Adipocyte (in vitro differentiated cells): Measurements from ENCODE around the gene RAB44.
"Not testable (repeated sequence)": the region's sequence is repeated elsewhere in the genome, so short reads cannot be mapped to it uniquely, and the experiment has no call there.

Experiments
- DNase-seq: peaks from one replicate; pipeline ENCODE4 v3.0.0-alpha.2; 2015; ENCODE audit warnings: low read depth
- H3K27me3 ChIP-seq: replicated peaks from 2 replicates; pipeline ENCODE4 v1.7.0; 2013; ENCODE audit warnings: mild to moderate bottlenecking, low read length, moderate library complexity; ENCODE audit not compliant: control insufficient read depth, insufficient read depth
- H3K36me3 ChIP-seq: 2 replicates; pipeline ENCODE4 v1.7.0; 2013; ENCODE audit warnings: low read length, mild to moderate bottlenecking, moderate library complexity; ENCODE audit not compliant: control insufficient read depth, insufficient read depth, severe bottlenecking
- H3K4me1 ChIP-seq: 2 replicates; pipeline ENCODE4 v1.7.0; 2013; ENCODE audit warnings: mild to moderate bottlenecking, low read length, moderate library complexity; ENCODE audit not compliant: control insufficient read depth, insufficient read depth
- H3K4me3 ChIP-seq: 2 replicates; pipeline ENCODE4 v1.7.0; 2013; ENCODE audit warnings: mild to moderate bottlenecking, low read length, moderate library complexity
- H3K9ac ChIP-seq: 2 replicates; pipeline ENCODE4 v1.7.0; 2013; ENCODE audit warnings: mild to moderate bottlenecking, low read length, moderate library complexity
- H3K9me3 ChIP-seq: 2 replicates; pipeline ENCODE4 v1.7.0; 2013; ENCODE audit warnings: mild to moderate bottlenecking, low read length, moderate library complexity; ENCODE audit not compliant: control insufficient read depth

RAB44 gene

GRCh38 chr6:36718560-36718959 is 20.9 kb downstream of the RAB44 start:
- Histone ChIP-seq H3K9ac (no peak overlapping the region), H3K4me1 (no peaks in the 10 kb centered on the region), H3K36me3 (no peaks in the 10 kb centered on the region), H3K4me3 (no peak overlapping the region), H3K27me3 (peaks cover 26% of the 10 kb centered on the region), H3K9me3 (no peaks in the 10 kb centered on the region)
- DNase-seq, result no peak

DNA sequence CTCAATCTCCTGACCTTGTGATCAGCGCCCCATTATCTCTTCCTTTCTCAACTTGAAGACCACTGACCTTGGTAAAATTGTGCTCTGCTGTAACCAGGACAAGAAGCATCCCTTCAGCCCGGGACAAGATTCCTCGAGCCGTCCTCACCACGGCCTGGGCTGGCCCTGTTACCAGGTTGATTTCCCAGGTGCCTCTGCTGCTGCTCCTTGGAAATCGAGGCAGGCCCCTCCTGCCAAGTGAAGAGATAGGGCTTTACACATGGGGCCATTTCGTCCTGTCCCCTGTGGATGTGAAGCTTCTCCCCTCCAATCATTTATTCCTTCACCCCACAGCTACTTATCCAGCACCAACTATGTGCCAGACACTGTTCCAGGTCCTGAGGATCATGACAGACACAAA is 21.5 kb downstream of the RAB44 start:
- Histone ChIP-seq H3K9me3 (no peaks in the 10 kb centered on the region), H3K4me3 (no peak overlapping the region), H3K4me1 (no peaks in the 10 kb centered on the region), H3K36me3 (no peaks in the 10 kb centered on the region), H3K9ac (no peak overlapping the region), H3K27me3 (peaks cover 20% of the 10 kb centered on the region)
- no peak for DNase-seq

DNA sequence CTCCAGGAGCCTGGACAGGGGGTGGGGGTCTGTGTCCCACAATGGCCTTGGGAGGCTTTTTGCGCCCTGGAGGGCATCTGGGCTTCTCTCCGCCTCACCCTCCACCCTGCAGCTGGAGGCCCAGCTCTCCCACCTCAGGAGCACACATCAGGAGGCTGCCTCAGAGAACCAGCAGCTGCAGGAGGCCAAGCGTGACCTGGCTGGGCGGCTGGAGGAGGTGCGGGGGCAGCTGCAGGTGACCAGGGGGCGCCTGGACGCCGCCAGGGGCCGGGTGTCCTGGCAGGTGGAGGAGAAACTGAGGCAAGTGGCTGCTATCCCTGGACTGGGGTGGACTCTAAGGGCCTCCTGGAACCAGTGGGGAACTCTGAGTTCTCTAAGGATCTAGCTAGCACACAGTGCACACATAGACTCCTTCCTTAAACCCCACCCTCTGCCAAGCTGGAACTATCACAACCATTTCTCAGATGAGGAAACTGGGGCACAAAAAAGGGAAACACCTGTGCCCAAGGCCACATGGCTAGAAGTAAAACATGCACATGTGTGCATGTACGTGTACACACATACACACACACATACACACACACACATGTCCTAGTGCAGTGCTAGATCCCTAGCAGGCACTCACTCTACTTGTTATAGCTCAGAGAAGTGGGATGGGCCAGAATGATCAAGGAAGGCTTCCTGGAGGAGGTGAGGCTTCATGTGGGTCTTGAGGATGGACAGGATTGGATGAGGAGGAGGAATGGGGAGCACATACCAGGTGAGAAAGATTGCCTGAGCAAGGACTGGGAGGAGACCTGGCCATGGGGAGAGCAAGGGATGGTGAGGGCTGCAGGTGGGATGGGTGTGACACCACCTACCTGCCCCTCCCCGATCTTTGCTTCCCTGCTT is 22.9 kb downstream of the RAB44 start:
- H3K36me3 ChIP-seq, result no peaks in the 10 kb centered on the region
- no peak overlapping the region for H3K4me3 ChIP-seq
- no peaks in the 10 kb centered on the region for H3K9me3 ChIP-seq
- H3K9ac ChIP-seq, result no peak overlapping the region
- DNase-seq, result no peak
- no peaks in the 10 kb centered on the region for H3K4me1 ChIP-seq
- peaks cover 16% of the 10 kb centered on the region for H3K27me3 ChIP-seq

DNA sequence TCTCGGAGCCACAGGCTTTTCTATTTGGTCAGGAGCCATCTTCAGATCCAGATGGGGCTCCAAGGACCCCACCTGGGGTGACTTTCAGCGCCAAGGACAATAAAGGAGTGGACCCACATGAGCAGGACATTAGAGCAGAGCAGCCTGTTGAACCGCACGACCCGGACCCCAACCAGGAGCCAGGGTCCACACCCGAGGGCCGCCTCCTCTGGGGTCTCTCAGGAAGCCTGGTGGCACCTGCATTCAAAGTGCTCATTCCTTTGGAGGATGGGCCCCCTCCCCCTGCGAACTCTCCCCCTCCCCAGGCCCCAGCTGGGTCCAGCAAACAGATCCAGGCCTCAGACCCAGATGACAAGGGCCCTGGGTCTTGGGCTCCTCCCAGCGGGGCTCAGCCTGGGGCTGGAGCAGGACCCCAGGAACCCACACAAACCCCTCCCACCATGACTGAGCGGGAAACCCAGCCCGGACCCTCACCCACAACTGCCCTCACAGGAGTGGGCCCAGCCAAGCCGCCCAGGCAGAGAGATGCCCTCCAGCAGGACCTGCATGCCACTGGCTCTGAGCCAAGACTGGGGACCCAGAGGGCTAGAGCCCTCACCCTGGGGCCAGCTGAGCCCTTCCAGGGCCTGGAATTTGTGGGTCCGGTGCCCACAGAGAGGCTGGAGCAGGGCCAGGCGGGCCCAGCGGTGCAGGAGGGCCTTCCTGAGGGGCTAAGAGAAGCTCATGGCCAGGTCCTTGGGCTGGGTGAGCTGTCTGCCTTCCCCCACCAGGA is 23.9 kb downstream of the RAB44 start:
- Histone ChIP-seq H3K27me3 (peaks cover 16% of the 10 kb centered on the region), H3K9ac (no peak overlapping the region), H3K4me1 (no peaks in the 10 kb centered on the region), H3K4me3 (no peak overlapping the region), H3K36me3 (no peaks in the 10 kb centered on the region), H3K9me3 (no peaks in the 10 kb centered on the region)
- no peak for DNase-seq

DNA sequence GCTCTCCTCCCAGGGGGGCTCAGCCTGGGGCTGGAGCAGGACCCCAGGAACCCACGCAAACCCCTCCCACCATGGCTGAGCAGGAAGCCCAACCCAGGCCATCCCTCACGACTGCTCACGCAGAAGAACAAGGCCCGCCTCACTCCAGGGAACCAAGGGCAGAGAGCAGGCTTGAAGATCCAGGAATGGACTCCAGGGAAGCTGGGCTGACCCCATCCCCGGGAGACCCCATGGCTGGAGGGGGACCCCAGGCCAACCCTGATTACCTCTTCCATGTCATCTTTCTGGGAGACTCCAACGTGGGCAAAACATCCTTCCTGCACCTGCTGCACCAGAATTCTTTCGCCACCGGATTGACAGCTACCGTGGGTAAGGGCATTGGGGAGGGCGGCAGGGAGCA is 24.7 kb downstream of the RAB44 start:
- H3K4me1 ChIP-seq, result no peaks in the 10 kb centered on the region
- DNase-seq, result no peak
- H3K9me3 ChIP-seq, result no peaks in the 10 kb centered on the region
- no peaks in the 10 kb centered on the region for H3K36me3 ChIP-seq
- peaks cover 16% of the 10 kb centered on the region for H3K27me3 ChIP-seq
- H3K4me3 ChIP-seq, result no peak overlapping the region
- H3K9ac ChIP-seq, result no peak overlapping the region

GRCh38 chr6:36722879-36723278 is 25.3 kb downstream of the RAB44 start:
- no peaks in the 10 kb centered on the region for H3K9me3 ChIP-seq
- no peak for DNase-seq
- H3K4me3 ChIP-seq, result no peak overlapping the region
- H3K9ac ChIP-seq, result no peak overlapping the region
- peaks cover 16% of the 10 kb centered on the region for H3K27me3 ChIP-seq
- no peaks in the 10 kb centered on the region for H3K4me1 ChIP-seq
- no peaks in the 10 kb centered on the region for H3K36me3 ChIP-seq

- not testable (repeated sequence) for H3K4me1 ChIP-seq, H3K27me3 ChIP-seq, H3K9ac ChIP-seq, H3K9me3 ChIP-seq, DNase-seq, H3K36me3 ChIP-seq, H3K4me3 ChIP-seq
Measured at GRCh38 chr6:36723992-36724391, 26.4 kb downstream of the RAB44 start.

GRCh38 chr6:36724514-36725390 is 27.1 kb downstream of the RAB44 start:
- Histone ChIP-seq H3K36me3 (no peaks in the 10 kb centered on the region), H3K9ac (no peak overlapping the region), H3K27me3 (peaks cover 3% of the 10 kb centered on the region), H3K4me1 (peaks cover 8% of the 10 kb centered on the region), H3K4me3 (no peak overlapping the region), H3K9me3 (no peaks in the 10 kb centered on the region)
- DNase-seq, result peak; percentile 88

- Histone ChIP-seq H3K36me3 (no peaks in the 10 kb centered on the region), H3K9ac (no peak overlapping the region), H3K4me3 (no peak overlapping the region), H3K9me3 (no peaks in the 10 kb centered on the region), H3K4me1 (peaks cover 8% of the 10 kb centered on the region), H3K27me3 (peaks cover 3% of the 10 kb centered on the region)
- DNase-seq, result no peak
Measured at GRCh38 chr6:36725581-36725980, 28.0 kb downstream of the RAB44 start.

DNA sequence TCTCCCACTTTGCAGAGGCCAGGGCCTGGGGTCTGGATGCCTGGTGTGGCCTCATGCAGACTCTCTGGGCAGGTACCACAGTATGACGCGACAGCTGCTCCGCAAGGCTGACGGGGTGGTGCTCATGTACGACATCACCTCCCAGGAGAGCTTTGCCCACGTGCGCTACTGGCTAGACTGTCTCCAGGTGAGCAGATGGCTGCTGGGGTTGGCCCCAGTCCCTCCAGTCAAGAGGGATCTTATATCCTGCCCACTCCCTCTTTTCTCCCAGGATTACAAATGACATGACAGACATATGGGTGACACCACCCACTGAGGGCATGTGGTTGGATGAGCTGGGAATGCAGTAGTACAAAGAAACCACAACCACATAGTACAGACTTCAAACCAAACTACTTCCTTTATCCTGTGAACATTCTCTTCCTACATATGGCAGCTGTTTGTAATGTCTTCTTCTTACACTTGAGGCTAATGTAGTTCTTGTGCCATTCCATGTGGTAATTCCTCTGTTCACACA is 29.9 kb downstream of the RAB44 start:
- Histone ChIP-seq H3K9me3 (no peaks in the 10 kb centered on the region), H3K4me1 (peaks cover 8% of the 10 kb centered on the region), H3K9ac (no peak overlapping the region), H3K36me3 (no peaks in the 10 kb centered on the region), H3K27me3 (no peaks in the 10 kb centered on the region), H3K4me3 (no peak overlapping the region)
- DNase-seq, result no peak
